Stimulated activated CD4-positive, alpha-beta T cell treated with anti-CD3 and anti-CD28 coated beads, Interleukin-2, amount 100 ng/mL, for 24 hours (primary cell): ENCODE results near the gene BANP.

ENCODE experiments used
- DNase-seq, 2 donors: peaks; one replicate each; pipeline ENCODE4 v3.0.0-alpha.2; 2020

BANP gene

DNA sequence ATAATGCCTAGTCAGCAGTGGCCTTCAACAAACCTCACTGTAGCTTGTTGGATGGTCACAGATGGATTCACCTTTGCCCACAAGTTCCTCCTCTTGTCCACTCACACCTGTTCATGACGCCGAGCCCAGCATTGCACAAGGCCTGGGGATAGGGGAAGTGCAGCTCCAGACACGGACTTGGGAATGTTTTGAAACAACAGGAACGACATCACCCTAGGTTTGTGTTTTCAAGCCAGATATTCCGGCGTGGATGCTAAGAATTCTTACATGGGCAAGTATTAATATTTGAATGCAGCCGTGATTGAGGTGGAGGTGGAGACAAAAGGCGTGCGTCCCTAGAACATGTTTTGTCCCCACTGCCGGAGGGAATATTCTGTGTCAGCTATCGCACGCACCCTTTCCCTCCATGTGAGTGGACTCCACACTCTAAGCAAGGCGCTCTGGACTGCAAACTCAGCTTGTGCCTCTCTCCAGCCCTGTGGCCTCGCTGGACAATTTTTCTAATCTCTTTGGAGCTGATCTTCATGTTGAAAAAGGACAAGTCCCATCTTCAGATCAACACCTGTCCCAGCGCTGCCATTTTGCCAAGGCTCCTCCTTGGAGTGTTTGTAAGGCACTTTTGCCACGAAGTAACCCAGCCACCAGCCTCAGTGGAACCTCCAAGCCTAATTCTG is 2.0 kb upstream of the BANP start:
- DNase-seq: no peak

DNA sequence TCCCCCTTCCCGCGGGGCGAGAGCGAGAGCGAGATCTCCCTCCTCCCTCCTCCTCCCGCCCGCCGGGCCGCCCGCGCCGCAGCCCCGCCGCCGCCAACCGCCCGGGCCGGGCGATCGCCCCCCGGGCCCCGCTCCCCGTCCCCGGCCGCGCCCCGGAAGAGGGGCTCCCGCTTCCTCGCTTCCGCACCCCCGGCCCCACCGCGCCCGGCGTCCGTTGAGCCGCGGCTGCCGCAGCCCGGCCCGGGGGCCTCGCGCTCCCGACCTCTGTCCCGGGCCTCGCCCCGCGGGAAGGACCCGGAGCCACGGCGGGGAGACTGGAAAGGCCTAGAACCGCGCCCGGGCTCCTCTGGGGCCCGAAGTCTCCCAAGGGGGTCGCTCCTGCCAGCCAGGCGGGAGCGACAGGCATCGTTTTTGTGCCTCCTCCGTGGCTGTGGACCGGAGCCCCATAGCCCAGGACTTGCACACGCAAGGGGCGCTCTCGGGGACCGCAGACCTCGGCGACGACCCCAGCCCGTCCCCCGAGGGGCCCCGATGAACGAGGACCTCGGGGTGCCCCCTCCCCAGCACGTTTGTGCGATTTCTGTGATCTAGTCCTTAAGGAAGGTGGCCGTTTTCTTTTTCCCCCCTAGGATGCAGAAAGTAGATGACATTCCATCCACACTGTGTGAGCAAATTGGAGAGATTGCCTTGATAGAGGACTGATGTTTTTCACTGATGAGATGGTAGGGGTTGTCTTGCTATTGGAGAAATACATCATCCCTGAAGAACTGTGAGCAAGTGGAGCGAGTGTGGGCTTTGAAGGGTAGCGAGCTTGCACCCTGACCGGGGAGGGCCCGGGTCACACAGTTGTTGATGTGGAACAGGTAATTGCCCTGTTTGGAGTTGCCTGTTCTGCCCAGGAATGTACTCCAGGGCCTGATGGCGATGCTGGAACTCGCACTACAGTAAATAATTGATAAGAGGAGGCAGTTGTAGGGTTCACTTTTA is 611 bp downstream of the BANP start:
- DNase-seq: peak; percentile 32 to 43

DNA sequence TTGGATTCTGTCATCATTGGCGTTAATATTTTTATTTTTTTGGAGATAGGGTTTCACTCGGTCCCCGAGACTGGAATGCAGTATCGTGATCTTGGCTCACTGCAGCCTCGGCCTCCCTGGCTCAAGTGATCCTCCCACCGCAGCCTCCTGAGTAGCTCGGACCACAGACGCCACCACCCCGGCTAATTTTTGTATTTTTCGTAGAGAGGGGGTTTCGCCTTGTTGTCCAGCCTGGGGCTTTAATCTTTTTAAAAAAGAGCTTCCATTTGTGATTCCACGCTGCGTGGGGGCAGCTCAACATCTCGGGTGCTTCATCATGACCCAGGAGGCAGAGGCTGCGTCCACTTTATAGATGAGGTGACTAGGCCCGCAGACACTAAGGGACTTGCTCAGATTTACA is 1.5 kb downstream of the BANP start:
- DNase-seq: no peak

DNA sequence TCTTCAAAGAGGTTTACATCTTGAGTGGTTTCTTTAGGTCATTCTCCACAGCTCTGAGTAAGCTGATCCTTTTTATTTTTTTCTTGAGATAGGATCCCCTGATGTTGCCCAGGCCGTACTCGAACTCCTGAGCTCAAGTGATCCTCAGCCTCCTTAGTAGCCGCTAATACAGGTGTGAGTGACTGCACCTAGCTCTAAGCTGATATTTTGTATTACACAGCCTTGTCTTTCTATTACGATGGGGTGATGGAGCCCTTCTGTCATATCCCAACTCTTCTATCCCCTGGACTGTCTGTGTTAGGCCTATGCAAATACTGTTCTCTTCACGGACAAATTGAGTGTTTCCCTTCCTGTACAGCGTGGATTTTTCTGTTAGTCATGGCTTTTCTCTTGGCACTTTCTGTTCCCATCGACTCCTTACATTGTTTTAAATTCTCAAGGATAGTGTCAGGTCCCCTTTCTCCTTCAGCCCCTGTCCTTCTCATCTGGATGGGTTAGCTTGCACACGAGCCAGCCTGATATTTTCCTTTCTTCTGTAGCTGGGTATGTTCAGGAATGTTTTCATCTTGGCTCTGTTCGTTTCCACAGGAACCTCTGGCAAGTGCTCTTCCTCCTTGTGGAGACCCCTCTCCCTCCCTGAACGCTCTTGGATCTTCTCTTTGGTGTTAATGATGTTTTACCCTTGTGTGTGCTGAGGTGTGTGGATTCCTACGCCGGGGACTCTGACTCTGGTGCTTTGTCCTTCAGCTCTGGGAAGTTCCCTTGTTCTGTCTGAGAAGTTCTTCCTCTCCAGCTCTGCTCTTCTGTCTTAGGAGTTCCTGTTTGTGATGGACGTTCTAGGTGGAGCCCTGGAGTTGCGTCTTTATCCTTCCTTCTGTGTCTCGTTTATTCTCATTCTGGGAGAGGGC is 2.3 kb downstream of the BANP start:
- no peak for DNase-seq

DNA sequence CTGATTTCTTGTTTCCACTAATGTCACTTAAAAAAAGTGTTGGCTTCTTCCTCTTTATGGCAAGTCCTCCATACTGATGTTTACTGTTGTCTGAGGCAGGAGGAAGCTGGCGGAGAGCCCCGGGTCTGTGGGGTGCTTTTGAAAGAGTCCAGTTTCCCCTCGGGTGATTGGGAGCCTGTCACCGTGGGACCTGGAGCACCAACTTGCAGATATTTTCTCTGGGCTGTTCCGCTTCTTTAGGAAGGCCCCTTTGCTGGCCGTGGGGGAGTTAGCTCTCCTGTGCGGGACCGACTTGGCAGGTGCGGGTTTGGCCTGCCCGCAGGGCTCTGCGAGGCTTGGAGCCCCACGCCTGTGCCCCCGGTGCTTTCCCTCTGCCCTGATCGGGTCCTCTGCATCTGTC is 3.1 kb downstream of the BANP start:
- no peak for DNase-seq

DNA sequence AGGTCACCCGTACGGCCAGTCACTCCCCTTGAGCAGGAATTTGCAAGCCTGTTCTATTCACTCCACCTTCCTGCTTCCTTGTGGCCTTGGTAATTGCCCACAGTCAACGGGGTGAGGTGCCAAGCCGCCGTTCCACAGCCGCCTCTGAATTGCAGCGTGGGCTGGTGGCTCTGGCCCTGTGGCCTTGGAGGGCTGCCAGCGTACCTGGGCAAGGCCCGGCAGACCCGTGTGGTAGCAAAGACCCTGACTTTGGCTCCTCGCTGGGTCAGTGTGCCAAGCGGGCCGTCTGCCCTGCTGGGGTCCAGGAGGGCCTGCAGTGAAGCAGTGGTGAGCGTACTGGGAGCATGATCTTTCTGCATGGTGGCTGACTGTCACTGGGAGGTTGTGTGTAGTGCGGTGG is 3.6 kb downstream of the BANP start:
- DNase-seq: no peak

DNA sequence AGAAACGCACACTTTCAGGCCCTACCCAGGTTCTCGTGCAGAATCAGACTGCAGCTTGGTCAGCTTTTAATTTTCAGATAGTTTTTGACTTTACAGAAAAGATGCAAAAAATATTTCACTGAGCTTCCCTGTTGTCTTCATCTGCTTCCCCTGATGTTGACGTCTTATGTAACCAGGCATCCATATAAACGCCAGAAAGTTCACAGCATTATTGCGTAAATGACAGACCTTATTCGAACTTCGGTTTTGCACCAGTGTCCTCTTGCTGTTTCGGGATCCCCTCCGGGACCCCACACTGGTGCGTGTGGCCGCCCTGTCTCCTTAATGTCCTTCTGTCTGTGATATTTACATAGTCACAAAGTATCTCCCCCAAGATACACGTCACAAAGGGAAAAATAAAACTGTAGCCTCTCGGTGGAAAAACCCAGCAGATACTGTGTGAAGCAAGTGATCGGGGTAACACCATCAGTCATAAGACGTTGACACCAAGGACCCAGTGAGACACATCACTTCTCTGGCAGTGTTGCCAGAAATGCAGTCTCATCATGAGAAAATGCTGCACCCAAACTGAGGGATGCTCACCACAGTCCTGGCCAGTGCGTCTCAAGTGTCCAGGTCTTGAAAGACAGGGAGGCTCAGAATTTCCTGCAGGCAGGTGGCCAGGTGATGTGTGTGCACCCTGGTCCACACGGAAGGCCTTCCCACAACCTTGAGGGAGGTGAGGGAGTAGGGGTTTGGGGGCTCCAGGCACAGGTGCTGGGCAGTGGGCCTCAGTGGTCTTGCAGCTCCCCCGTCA is 4.3 kb downstream of the BANP start:
- no peak for DNase-seq

DNA sequence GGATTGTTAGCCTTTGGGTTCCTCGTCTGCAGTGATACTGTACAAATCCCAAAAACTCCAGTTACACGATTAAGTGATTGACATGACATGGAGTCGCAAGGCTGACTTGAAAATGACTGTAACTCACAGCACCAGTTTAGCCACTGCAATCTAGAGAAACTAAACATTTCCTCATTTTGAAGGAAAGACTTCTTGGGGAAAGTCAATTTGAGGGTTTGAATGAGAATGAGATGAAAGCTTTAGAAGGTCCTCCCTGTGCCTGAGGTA is 4.8 kb downstream of the BANP start:
- no peak for DNase-seq

DNA sequence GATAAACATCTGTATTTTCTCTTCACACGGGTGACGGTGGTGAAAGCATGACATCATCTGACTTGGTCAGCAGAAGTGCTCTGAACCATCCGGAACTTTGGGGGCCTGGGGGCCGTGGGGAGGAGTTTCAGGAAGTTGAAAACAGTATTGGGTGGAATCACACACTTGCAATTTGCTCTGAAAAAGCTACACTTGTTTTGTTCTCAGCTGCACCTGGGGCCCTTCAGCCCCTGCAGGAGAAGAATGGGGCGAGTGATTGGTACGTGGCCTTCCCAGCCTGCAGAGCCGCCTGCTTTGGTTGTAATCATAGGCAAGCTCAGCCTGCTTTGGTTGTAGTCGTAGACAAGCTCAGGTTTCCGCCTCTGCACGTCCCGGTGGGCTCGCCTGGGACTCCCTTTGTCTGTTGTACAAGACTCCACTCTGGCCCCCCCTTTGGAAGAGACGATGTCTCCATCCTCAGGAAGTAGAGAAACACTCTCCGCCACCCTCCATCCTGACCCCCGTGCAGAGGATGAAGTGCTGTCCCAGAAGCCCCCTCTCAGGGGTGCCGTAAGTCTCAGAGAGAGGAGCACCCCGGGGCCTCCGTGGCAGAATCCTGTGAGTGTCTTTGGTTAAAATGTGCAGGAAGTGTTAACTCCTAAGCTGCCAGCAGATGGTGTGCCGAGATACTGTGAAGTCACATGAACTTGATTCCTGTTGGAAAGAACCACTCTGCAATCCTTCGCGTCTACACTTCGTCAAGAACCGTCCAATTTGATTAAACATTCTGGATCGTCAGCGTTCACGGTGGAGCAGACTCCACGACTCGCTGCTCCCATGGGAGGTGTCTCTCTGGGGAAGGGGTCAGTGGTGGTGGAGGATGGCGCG is 5.4 kb downstream of the BANP start:
- peak; percentile 75 to 76 for DNase-seq

DNA sequence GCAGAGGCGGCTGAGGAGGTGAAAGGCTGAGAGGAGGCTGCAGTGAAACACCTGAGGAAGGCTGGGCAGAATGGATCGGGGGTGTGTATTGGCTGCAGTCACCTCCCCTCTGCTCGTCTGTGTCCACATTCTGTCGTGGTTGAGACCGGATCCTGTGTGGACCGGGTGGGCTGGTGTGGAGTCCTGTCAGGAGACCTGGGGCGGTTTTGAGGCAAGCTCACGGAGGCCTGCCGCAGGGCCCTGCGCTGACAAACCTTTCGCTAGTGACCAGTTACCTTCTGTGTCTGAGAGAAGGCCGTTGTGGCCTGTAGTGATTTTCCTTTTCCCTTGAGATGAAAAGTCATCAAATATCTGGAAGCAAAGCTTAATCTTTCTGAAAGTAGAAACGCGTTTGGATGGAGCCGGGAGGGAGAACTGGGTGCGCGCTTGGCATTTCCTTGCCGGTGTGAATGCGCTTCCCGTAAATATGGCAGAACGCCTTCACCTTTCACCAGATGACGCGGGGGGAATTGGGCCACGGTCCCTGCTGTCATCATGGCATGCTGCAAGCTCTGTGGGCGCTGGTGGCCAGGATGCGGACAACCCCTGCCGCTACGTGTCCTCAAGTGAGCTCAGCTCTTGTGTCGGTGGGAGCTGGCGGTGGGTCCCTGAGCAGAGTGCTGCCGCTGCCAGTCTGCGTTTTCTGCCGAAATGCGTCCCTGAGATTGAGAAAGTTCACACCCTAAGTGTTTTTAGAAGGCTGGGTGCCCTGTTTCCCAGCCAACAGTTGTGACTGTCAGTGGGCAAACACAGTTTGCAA is 6.3 kb downstream of the BANP start:
- DNase-seq: no peak

DNA sequence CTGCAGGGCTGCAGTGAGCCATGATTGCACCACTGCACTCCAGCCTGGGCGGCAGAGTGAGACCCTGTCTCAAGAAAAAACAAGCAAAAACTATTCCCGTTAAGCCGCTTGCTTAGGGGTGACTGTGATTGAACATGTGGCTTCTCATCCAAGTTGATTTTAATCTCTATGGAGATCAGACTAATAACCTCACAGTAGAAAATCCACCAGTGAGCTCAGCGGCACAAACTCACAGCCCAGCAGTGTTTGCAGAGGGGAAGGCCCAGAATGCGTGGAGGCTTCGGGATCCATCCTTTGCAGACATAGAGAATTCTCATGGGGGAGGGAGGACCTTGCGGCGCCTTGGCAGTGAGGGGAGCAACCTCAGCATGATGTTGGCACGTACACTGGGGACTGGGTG is 7.4 kb downstream of the BANP start:
- no peak for DNase-seq

DNA sequence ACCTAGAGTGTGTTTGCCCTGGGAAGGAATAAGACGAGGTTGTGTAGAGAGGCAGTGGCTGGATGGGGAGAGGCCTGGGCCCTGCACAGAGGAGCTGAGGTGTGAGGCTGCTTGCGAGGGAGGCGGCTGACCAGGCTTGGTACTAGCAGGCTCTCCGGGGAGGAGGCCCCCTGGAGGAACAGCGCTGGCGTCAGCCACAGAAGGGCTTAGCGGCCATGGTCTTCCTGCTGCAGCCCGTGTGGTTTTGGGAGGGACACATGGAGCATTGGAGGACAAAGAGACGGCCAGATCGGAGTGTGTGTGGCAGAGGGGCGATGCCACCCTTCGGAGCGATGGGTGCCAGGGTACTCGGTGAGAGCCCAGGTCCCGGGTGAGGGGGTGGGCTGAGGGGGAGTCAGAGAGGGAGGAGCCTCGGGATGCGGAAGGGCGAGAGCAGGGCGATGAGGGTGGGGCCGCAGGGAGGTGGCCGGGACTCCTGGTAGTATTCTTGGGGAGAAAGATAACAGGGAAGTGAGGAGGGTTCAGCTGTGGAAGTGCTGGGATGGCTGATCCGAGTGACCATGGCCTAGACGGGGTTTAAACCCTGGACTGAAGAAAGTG is 8.3 kb downstream of the BANP start:
- no peak for DNase-seq

DNA sequence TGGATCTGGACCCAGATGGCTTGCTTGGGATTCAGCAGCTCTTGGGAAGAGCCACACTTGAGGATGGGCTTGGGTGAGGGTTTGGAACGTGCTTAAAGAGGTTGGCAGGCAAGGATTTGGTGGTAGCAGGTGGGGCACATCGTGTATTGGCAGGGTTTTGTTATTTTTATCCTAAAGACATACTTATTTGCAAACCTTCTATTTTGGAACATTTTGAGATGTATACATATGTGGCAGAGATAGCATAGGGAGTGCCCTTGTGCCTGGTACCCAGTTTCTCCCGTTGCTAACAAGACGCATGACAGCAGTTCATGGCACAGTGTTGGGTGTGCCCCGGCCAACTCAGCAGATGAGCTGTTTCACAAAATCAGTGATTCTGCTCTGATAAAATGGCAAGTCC is 9.1 kb downstream of the BANP start:
- no peak for DNase-seq

DNA sequence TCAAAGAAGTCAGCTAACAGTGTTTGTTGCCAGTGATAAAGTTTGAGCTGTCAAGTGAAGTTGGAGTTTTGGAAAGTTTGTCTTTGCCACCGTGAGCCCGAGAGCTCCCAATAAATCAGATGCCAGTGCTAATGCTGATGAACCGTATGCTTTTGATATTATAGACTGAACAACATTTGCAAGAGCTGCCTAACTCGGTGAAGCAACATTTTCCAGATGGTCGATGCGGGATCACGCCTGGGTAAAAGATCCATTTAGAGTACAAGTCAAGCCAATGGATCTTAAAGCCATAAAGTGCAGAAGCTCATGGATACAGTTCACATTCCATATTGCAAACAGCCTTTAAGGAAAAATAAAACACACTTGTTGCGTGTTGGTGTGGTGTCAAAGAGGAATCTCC is 9.6 kb downstream of the BANP start:
- DNase-seq: no peak

DNA sequence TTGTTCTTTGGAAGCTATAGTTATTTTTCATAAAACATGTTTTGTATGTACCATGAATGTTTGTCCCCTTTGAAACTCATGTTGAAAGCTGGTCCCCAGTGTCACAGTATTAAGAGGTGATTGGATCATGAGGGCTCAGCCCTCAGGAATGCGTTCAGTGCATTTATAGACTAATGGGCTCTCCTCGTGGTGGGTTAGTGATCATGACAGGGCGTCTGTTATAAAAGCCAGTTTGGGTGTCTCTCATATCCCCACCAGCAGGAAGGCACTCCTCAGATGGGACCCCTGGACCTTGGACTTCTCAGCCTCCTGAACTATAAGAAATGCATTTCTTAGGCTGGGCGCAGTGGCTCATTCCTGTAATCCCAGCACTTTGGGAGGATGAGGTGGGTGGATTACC is 10.4 kb downstream of the BANP start:
- no peak for DNase-seq

DNA sequence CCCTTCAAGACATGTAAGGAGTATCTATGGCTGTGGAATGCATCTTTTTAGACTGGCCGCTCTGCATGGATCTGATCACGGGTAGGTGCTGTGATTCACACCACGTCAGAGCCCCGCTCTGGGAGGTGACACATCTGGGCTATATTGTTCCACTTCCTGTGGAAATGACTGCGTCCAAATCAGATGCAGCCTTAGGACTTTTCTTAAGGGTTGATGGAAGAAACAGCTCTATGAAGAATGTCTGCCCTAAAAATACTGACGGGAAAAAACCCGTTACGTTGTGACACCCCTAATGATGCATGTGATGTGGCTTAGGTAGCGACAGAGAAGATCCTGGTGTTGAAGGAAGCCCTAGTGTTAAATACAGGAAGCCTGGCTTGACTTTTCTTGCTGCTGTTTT is 12.2 kb downstream of the BANP start:
- peak; percentile 72 to 73 for DNase-seq

DNA sequence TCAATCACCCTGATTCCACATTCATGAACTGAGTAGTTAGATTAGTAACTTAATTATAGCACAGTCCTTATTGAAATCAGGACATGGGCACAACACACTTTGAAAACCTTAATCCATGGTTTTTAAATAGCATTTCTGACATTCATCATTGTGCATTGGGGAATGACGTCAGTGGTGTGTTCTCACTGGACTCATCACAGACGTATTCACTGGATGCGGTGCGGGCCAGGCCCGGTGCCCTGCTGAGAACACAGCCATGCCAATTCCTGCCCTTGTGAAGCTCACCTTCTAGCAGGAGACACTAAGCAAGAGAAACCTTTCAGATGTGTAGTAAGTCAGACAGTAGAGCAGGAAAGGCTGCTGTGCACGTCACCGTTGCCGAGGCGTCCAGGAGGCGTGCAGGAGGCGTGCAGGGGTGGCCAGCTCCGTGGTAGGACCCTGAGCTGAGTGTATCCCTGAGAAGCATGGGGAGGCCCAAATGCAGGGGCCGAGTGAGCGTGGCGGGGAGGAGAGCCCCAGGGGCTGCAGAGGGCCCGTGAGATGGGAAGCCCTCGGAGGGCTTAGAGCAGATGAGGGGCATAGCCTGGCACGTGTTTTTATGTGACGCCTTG is 12.9 kb downstream of the BANP start:
- DNase-seq: no peak

DNA sequence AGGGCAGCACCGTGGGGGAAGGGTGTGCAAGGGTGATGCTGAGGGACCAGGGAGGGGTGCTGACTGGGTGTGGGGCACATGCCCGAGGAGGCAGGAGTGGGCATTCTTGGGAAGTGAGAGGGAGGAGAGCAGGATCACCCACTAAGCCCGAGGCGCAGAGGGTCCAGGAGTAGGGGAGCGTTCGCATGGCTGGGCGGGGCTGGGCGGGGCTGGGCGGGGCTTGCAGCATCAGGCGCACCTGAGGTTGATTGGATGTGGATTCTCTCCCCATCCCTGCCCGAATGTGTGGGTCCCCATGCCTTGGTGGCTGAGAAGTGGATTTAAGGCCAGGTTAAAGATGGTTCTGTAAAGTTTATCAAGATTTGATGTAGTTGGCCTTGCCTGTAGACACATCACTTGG is 14.2 kb downstream of the BANP start:
- no peak for DNase-seq

DNA sequence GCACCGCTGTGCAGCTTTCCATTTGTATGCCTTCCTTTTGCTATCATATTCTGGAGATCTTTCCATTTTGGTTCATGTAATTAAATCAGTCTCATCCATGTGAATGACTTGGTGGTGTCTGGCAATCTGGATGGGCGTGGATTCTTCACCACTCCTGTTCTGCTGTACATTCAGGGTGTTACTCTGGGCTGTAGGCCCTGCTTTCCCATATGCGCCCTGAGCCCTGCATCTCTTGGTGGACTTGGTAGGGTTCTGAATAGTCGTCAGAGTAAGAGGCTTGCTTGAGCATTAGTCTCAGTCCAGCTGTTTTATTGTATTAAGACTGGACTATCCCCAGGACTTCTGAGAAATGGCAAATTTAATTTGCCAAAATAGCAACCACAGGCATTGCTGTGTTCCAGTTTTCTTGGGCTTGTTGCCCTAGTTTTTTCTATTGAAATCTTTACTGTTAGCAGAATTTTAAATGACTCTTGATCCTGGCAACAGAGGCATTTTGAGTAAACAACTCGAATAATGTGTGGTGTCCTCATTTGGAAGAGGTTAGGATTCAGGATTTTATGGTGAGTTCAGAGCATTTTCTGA is 14.9 kb downstream of the BANP start:
- no peak for DNase-seq
